Vagina (tissue), 2 donors: ENCODE data around the gene DEK.
"Not testable (repeated sequence)": the region's sequence is repeated elsewhere in the genome, so short reads cannot be mapped to it uniquely, and the experiment has no call there.

Experiments used
- CTCF ChIP-seq, 3 experiments: fragments of 450-650 bp in 2 of 3; fragments of 200-600 bp in 1 of 3; sonication (generic) in 1 of 3; IDR thresholded peaks; one replicate each; pipeline ENCODE4 v1.5.1; 2017 to 2019; ENCODE audit warnings: antibody characterized with exemption in 3 of 3, mild to moderate bottlenecking in 2 of 3, moderate library complexity in 2 of 3
- POLR2A ChIP-seq, 2 donors: fragments of 450-650 bp; IDR thresholded peaks; one replicate each; pipeline ENCODE4 v1.6.1; 2017; ENCODE audit warnings: antibody characterized with exemption in 2 of 2, mild to moderate bottlenecking in 2 of 2, moderate library complexity in 2 of 2

- TF ChIP-seq CTCF, POLR2A (IDR thresholded peaks at IDR 0.05): not testable (repeated sequence)
Measured at GRCh38 chr6:18208778-18209177, 55.6 kb downstream of the DEK start.
